ENCODE data around the gene CXCL11.
"Not testable (repeated sequence)": the region's sequence is repeated elsewhere in the genome, so short reads cannot be mapped to it uniquely, and the experiment has no call there.

Gene CXCL11

GRCh38 chr4:76035799-76036380 is at the start of gene CXCL11:
Gene CXCL11 (minus strand): TSS chr4:76036070. CDS start chr4:76035987, 83 bp downstream.
- no peak for FAIRE-seq

GRCh38 chr4:76084542-76084941 is 48.7 kb upstream of the CXCL11 start:
- FAIRE-seq, result no peak

GRCh38 chr4:76083386-76083988 is 47.6 kb upstream of the CXCL11 start:
- FAIRE-seq, result no peak

GRCh38 chr4:76078033-76078613 is 42.3 kb upstream of the CXCL11 start:
- FAIRE-seq, result no peak

GRCh38 chr4:76074993-76075600 is 39.2 kb upstream of the CXCL11 start:
- FAIRE-seq, result no peak

- FAIRE-seq, result no peak
Observed at GRCh38 chr4:76074468-76074867, 38.6 kb upstream of the CXCL11 start, which contains the start of gene ART3. Gene ART3 (plus strand): TSS chr4:76074709. CDS start chr4:76075890, 1,181 bp downstream.

- FAIRE-seq, result no peak
Observed at GRCh38 chr4:76072760-76073159, 36.9 kb upstream of the CXCL11 start.

GRCh38 chr4:76067652-76068286 is 31.9 kb upstream of the CXCL11 start:
- peak; percentile 91 for FAIRE-seq

- no peak for FAIRE-seq
Observed at GRCh38 chr4:76066546-76066945, 30.7 kb upstream of the CXCL11 start.

GRCh38 chr4:76061982-76062381 is 26.1 kb upstream of the CXCL11 start:
- no peak for FAIRE-seq

- FAIRE-seq, result no peak
Observed at GRCh38 chr4:76061421-76061820, 25.6 kb upstream of the CXCL11 start.

GRCh38 chr4:76060506-76060905 is 24.6 kb upstream of the CXCL11 start:
- no peak for FAIRE-seq

- no peak for FAIRE-seq
Observed at GRCh38 chr4:76059750-76060149, 23.9 kb upstream of the CXCL11 start.

GRCh38 chr4:76058888-76059426 is 23.1 kb upstream of the CXCL11 start:
- FAIRE-seq, result no peak

GRCh38 chr4:76058302-76058701 is 22.4 kb upstream of the CXCL11 start:
- FAIRE-seq, result no peak

- no peak for FAIRE-seq
Observed at GRCh38 chr4:76055421-76055820, 19.6 kb upstream of the CXCL11 start.

GRCh38 chr4:76055016-76055415 is 19.1 kb upstream of the CXCL11 start:
- FAIRE-seq, result no peak

GRCh38 chr4:76053730-76054129 is 17.9 kb upstream of the CXCL11 start:
- FAIRE-seq, result no peak

- FAIRE-seq, result not testable (repeated sequence)
Observed at GRCh38 chr4:76050560-76051050, 14.7 kb upstream of the CXCL11 start.

- FAIRE-seq, result not testable (repeated sequence)
Observed at GRCh38 chr4:76049860-76050416, 14.1 kb upstream of the CXCL11 start.

- FAIRE-seq, result not testable (repeated sequence)
Observed at GRCh38 chr4:76044686-76045085, 8.8 kb upstream of the CXCL11 start.

- FAIRE-seq, result not testable (repeated sequence)
Observed at GRCh38 chr4:76043306-76043705, 7.4 kb upstream of the CXCL11 start.
